SK-N-SH treated with all-trans-retinoic acid at 6 μM for 48 hours (cell line): Measurements from ENCODE around the gene UBASH3A.

ENCODE experiments used
- ARNTL ChIP-seq: fragments of 450-650 bp; formaldehyde crosslinking; IDR thresholded peaks from 2 replicates; pipeline ENCODE4 v1.5.0; 2020; ENCODE audit warnings: low read depth, mild to moderate bottlenecking, moderate library complexity, borderline replicate concordance
- ESRRG ChIP-seq: fragments of 250-450 bp; sonication (Bioruptor Pico); IDR thresholded peaks from 2 replicates; pipeline ENCODE4 v1.6.1; 2021; ENCODE audit warnings: mild to moderate bottlenecking
- OSR1 ChIP-seq: fragments of 250-450 bp; sonication (Bioruptor Pico); IDR thresholded peaks from 2 replicates; pipeline ENCODE4 v1.8.0; 2022; ENCODE audit warnings: moderate library complexity, mild to moderate bottlenecking, inconsistent platforms
- RARB ChIP-seq: fragments of 250-450 bp; sonication (Bioruptor Pico); IDR thresholded peaks from 2 replicates; pipeline ENCODE4 v1.8.0; 2021; ENCODE audit warnings: mild to moderate bottlenecking, moderate library complexity
- SNAI2 ChIP-seq: fragments of 250-450 bp; sonication (Bioruptor Pico); IDR thresholded peaks from 2 replicates; pipeline ENCODE4 v1.5.0; 2020; ENCODE audit warnings: mild to moderate bottlenecking, moderate library complexity
- TCF4 ChIP-seq: fragments of 250-450 bp; sonication (Bioruptor Pico); IDR thresholded peaks from 2 replicates; pipeline ENCODE4 v1.8.0; 2021; ENCODE audit warnings: mild to moderate bottlenecking, moderate library complexity, borderline replicate concordance
- ZFP3 ChIP-seq: fragments of 250-450 bp; sonication (Bioruptor Pico); IDR thresholded peaks from 2 replicates; pipeline ENCODE4 v1.5.0; 2020; ENCODE audit warnings: mild to moderate bottlenecking, moderate library complexity
- ZFP30 ChIP-seq: fragments of 450-650 bp; formaldehyde crosslinking; IDR thresholded peaks from 2 replicates; pipeline ENCODE4 v1.5.0; 2022; ENCODE audit warnings: mild to moderate bottlenecking, moderate library complexity
- ZNF70 ChIP-seq: fragments of 450-650 bp; formaldehyde crosslinking; IDR thresholded peaks from 2 replicates; pipeline ENCODE4 v1.5.0; 2020; ENCODE audit warnings: mild to moderate bottlenecking, moderate library complexity
- ZNF8 ChIP-seq: fragments of 450-650 bp; formaldehyde crosslinking; IDR thresholded peaks from 2 replicates; pipeline ENCODE4 v1.5.0; 2020; ENCODE audit warnings: mild to moderate bottlenecking, moderate library complexity
- TF ChIP-seq, protein P1 (sequence below): fragments of 250-450 bp; sonication (Bioruptor Pico); IDR thresholded peaks from 2 replicates; pipeline ENCODE4 v1.8.0; 2020; ENCODE audit warnings: mild to moderate bottlenecking, moderate library complexity, borderline replicate concordance
- TF ChIP-seq, protein P2 (sequence below): fragments of 250-450 bp; sonication (Bioruptor Pico); IDR thresholded peaks from 2 replicates; pipeline ENCODE4 v1.5.0; 2020; ENCODE audit warnings: mild to moderate bottlenecking, moderate library complexity
- TF ChIP-seq, protein P3 (sequence below): fragments of 250-450 bp; sonication (Bioruptor Pico); IDR thresholded peaks from 2 replicates; pipeline ENCODE4 v1.5.1; 2020; ENCODE audit warnings: low read depth, mild to moderate bottlenecking, moderate library complexity

DNA sequence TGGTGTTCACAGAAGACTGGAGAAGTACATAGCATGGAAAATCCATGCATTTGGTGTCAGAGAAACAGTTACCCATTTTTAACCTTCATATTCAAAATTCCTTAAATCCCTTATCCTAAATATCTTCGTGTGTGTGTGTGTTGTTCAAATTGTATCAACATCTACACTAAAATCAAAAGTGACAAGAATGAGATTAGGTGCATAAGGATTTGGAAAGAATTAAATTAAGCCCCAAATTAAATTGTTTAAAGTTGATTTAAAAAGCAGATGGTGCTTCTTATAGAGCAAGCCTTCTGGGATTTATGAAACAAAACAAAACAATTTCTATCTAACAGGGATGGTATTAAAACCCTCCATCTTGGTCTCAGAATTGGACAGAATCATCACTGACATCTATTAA is 87.6 kb downstream of the UBASH3A start:
- TF ChIP-seq, protein P1, sequence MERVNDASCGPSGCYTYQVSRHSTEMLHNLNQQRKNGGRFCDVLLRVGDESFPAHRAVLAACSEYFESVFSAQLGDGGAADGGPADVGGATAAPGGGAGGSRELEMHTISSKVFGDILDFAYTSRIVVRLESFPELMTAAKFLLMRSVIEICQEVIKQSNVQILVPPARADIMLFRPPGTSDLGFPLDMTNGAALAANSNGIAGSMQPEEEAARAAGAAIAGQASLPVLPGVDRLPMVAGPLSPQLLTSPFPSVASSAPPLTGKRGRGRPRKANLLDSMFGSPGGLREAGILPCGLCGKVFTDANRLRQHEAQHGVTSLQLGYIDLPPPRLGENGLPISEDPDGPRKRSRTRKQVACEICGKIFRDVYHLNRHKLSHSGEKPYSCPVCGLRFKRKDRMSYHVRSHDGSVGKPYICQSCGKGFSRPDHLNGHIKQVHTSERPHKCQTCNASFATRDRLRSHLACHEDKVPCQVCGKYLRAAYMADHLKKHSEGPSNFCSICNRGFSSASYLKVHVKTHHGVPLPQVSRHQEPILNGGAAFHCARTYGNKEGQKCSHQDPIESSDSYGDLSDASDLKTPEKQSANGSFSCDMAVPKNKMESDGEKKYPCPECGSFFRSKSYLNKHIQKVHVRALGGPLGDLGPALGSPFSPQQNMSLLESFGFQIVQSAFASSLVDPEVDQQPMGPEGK (CRISPR knock-in tag), result no peak
- TF ChIP-seq ZNF70 (CRISPR knock-in tag), result no peak
- peak; percentile 89 for TF ChIP-seq TCF4 (CRISPR knock-in tag)
- TF ChIP-seq, protein P2, sequence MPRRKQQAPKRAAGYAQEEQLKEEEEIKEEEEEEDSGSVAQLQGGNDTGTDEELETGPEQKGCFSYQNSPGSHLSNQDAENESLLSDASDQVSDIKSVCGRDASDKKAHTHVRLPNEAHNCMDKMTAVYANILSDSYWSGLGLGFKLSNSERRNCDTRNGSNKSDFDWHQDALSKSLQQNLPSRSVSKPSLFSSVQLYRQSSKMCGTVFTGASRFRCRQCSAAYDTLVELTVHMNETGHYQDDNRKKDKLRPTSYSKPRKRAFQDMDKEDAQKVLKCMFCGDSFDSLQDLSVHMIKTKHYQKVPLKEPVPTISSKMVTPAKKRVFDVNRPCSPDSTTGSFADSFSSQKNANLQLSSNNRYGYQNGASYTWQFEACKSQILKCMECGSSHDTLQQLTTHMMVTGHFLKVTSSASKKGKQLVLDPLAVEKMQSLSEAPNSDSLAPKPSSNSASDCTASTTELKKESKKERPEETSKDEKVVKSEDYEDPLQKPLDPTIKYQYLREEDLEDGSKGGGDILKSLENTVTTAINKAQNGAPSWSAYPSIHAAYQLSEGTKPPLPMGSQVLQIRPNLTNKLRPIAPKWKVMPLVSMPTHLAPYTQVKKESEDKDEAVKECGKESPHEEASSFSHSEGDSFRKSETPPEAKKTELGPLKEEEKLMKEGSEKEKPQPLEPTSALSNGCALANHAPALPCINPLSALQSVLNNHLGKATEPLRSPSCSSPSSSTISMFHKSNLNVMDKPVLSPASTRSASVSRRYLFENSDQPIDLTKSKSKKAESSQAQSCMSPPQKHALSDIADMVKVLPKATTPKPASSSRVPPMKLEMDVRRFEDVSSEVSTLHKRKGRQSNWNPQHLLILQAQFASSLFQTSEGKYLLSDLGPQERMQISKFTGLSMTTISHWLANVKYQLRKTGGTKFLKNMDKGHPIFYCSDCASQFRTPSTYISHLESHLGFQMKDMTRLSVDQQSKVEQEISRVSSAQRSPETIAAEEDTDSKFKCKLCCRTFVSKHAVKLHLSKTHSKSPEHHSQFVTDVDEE, result peak; percentile 75; the same call in 1 of the 2 replicates
- no peak for TF ChIP-seq ZFP30 (CRISPR knock-in tag)
- TF ChIP-seq, protein P3, sequence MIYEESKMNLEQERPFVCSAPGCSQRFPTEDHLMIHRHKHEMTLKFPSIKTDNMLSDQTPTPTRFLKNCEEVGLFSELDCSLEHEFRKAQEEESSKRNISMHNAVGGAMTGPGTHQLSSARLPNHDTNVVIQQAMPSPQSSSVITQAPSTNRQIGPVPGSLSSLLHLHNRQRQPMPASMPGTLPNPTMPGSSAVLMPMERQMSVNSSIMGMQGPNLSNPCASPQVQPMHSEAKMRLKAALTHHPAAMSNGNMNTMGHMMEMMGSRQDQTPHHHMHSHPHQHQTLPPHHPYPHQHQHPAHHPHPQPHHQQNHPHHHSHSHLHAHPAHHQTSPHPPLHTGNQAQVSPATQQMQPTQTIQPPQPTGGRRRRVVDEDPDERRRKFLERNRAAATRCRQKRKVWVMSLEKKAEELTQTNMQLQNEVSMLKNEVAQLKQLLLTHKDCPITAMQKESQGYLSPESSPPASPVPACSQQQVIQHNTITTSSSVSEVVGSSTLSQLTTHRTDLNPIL, result no peak
- TF ChIP-seq ZNF8 (CRISPR knock-in tag), result no peak
- TF ChIP-seq ARNTL (CRISPR knock-in tag), result no peak
- no peak for TF ChIP-seq ESRRG (CRISPR knock-in tag)
- no peak for TF ChIP-seq ZFP3 (CRISPR knock-in tag)
- no peak for TF ChIP-seq RARB
- TF ChIP-seq SNAI2 (CRISPR knock-in tag), result no peak
- no peak for TF ChIP-seq OSR1
